RPMI7951 (cell line): ENCODE results near the gene CRYBB3. TPM values are rescaled to one million over a fixed set of nuclear protein-coding genes. Genes with fewer than 3 reads are reported as not detected.

Experiments used
- DNase-seq: peaks from one replicate; pipeline ENCODE4 v3.0.0-alpha.2; 2012; ENCODE audit warnings: low read depth
- total RNA-seq: library from RNA; depleted of rRNA; stranded (reverse); fragments of >200 nt; shearing (Covaris generic); gene quantifications from 2 replicates; pipeline ENCODE4 v1.2.3, GENCODE V29; 2014; rRNA removed

Gene CRYBB3
- total RNA-seq: not detected in 2 replicates

- DNase-seq: no peak
Observed at GRCh38 chr22:25199731-25200520, at the start of gene CRYBB3. Gene CRYBB3 (plus strand): TSS chr22:25199858. CDS start chr22:25201397, 1,539 bp downstream.

- DNase-seq: peak; percentile 82
Observed at GRCh38 chr22:25153961-25154666, 45.5 kb upstream of the CRYBB3 start.

- DNase-seq: no peak
Observed at GRCh38 chr22:25154667-25154999, 45.0 kb upstream of the CRYBB3 start.

DNA sequence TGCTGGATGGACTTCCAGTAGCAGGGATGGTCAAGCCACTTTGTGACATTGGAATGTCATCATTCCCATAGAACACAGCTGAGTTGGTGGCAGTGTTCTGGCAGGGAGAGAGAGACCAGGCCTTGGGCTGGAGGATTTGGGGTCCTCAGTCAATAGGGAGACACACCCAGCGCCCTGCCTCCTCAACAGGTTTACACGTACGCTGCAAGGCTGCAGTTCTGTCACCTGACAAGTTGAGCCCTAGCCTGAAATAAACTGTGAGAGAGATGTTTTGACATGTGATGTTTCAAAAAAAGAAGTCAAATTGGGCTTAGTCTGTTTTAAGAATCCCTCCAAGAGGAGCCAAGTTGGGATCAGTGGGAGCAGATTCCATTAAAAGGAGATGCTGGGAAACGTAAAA is 42.9 kb upstream of the CRYBB3 start:
- DNase-seq: no peak

GRCh38 chr22:25159028-25159427 is 40.6 kb upstream of the CRYBB3 start:
- DNase-seq: peak; percentile 79

DNA sequence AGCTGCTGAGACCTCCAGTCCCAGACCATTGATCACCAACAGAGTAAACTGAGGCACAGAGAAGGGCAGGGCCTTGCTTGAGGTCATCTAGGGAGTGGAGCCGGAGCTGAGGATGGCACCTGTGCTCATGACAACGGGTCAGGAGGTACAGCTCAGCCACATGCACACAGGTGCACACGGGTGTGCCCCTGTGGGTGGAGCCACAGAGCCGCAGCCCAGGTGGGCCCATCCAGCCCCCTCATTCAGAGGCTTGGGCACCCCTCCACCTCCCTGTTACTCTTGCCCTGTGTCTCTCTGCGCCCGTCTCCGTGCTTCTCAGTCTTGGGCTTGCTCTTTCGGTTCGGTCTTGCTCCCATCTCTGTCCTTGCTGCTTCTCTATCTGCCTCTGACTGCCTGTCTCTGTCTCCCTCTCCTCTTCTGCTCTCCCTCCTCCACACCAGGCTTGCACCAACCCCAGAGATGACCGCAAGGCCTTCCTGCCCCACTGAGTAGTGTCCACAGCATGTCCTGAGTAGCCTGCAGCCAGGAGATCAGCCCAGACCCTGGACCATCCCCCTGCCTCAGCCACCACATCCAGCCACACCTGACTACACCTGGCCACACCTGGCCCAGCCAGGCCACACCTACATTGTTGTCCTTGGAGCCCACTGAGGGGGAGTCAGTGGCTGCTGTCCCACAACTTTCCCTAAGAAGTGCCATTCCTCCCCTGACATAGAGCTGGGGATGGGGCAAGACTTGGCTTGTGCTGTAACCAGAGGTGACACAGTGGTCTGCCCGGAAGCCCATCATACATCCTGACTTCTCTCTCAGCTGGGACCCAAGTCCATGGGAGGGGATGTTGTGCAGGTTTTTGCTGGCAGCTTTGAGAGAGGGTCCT is 39.3 kb upstream of the CRYBB3 start:
- DNase-seq: no peak

DNA sequence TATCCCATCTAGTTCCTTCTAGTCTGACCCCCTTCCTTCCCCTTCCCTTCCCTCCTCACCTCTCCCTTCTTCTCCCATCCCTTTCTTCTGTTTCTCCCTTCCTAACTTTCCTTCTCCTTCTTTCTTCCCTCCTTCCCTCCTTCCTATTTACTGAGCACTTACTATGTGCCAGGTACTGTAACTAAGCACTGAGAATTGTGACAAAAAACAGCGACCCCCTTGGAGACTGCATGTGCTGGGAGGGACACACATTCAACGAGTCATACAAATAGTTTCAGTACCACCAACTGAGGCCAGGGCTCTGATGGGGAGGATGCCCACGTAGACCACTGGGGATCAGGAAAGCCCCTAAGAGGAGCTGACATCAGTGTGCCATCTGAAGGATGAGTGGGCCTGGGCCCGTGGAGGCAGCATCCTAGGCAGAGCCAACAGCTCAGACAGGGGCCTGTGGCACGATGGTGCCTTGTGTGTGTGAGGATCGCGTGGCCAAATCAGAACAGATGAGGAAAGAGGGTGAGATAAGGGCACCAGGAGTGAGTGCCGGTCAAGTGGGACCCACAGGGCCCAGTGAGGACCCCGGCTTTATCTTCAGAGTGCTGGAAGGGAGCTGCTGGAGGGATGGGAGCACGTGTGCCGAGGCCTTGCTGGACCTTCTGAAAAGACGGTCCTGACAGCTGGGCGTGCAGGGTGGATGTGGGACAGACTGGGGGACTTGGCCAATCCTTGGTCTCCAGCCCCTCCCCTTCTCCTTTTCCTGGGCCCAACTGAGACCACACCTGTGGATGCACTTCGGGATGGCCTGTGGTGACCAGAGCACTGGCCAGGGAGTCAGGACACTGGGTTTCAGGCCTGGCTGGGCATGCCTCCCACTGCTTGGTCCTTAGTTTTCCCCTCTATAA is 38.4 kb upstream of the CRYBB3 start:
- no peak for DNase-seq

DNA sequence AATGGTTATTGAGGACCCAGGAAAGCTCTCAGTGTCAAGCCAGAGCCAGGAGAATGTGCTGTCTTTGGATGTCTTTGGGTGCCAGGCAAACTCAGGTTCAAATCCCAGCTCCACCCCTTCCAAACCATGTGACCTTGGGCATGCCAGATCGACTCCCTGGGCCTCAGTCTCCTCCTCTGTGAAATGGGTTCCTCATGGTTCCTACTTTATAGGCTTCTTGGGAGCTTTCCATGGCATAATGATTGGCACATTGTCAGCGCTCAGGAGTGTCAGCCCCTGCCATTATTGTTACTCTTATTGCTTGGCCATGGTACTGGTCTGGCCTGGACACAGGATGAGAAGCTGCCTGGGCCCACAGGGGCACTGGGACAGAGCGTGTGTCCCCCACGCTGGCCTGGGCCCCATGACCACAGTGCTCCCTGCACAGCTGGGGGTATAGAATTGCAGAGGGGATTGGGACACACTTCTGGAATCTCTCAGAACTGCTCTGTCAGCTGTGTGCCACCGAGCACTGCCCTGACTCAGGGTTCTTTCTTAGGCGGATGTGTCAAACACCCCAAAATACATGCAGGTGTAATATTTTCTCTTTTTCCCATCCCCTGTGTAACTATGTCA is 37.6 kb upstream of the CRYBB3 start:
- no peak for DNase-seq

- DNase-seq: no peak
Observed at GRCh38 chr22:25162561-25162960, 37.1 kb upstream of the CRYBB3 start.

- DNase-seq: no peak
Observed at GRCh38 chr22:25165785-25166184, 33.9 kb upstream of the CRYBB3 start.

- DNase-seq: no peak
Observed at GRCh38 chr22:25166266-25167040, 33.2 kb upstream of the CRYBB3 start.

DNA sequence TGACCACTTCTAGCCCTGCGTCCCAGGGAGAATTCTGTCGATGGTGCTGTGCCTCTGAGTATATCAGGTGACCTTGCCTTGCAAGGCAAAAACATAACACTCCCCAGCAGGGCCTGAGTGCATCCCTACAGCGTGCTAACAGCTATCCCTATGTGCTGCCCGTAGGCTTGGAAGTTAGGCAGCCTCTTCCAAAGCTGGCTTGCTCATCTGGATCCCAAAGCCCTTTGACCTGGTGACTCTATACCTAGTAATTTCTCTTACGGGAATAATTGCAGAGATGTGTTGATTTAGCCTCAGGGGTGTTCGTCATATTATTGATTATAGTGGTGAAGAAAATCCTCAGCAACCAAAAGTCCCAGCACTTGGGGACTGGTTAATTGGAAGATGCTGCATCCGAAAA is 32.6 kb upstream of the CRYBB3 start:
- DNase-seq: no peak

DNA sequence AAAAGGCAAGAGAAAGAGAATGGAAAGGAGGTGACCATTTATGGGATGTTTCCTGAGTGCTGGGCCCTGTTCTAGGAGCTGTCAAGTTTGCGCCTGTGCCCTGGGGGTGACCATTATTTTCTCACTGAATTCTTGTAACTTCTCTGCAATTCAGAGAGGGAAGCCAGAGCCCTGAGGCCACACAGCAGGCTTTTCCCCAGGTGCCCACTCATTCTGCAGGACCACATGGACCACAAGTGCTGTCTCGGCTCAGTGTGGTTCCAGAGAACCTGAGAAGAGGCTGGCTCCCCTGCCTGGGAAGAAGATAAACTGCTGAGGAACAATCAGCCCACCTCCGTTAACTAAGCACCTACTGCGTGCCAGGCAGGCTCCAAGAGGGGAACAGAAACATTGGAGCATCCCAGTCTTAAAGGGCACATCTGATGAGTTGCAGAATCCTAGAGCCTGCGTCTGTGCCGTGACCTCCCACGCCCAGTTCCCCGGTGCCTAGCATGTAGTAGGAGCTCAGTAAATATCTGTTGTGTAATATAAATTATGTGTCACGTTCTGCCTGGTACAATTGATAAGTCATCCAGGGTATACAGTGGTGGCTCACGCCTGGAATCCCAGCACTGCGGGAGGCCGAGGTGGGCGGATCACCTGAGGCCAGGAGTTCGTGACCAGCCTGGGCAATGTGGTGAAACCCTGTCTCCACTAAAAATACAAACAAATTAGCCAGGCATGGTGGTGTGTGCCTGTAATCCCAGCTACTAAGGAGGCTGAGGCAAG is 31.6 kb upstream of the CRYBB3 start:
- no peak for DNase-seq

DNA sequence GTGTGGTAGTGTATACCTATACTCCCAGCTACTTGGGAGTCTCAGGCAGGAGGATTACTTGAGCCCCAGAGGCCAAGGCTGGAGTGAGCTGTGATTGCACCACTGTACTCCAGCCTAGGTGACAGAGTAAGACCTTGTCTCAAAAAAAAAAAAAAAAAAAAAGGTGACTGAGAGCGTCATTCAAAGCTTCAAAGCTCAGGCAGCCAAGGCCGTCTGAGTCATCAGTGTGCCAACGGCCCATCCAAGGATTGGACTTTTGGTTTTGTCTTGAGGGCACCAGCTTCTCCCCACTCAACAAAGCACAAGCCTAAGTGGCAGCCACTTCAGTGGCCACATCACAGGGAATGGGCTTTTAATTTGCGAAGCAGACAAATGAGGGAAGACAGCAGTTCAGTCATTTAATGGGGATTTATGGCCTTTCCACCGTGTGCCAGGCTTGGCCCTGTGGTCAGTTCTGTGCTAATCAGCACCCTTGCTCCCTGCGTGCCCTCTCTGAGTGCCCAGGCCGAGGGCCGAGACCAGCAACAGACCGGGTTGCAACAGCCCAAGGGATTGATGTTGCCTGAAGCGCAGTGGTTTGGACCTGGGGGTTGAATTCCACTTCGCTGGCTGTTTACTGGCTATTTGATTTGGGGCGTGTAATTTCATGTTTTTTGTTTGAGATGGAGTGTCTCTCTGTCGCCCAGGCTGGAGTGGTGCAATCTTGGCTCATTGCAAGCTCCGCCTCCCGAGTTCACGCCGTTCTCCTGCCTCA is 30.2 kb upstream of the CRYBB3 start:
- DNase-seq: peak; percentile 60

DNA sequence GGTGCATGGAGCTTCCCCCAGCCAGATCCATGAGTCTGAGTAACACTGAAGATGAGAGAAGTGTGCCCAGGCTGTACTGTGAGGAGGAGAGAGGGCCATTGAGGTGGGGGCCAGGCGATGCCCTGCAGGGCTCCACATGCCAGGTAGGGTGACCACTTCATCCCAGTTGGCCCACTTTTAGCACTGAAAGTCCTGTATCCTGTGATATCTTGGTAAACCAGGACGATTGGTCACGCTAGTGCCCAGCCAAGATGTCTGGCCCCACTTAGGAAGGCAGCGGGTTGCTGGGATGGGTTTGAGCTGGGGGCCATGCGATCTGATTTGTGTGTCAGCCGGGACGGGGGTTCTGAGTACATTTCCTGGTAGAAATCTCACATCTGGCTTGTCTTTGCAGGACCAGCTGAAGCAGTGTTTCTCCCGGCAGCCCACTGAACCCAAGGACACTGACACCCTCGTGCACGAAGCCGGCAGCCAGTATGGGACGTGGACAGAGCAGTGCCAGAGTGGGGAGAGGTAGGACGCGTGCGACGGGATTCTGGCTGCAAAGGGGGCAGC is 29.2 kb upstream of the CRYBB3 start:
- DNase-seq: no peak

DNA sequence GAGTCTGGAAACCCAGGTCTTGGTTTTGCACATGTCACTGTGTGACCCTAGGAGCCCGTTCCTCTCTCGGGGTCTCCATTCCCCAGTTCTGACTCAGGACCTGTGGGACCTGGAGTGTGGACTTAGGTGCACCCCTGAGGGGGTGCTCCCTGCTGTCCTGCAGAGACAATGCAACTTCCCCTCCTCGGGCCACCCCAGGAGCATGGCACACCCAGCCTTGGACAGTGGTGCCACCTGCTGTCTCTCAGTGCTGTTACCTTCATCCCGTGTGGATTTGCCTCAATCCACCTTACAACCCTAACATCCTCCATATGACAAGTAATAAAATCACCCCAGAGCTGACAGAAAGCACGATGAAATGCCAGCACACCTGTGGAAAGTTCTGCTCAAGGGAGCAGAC is 27.5 kb upstream of the CRYBB3 start:
- no peak for DNase-seq

DNA sequence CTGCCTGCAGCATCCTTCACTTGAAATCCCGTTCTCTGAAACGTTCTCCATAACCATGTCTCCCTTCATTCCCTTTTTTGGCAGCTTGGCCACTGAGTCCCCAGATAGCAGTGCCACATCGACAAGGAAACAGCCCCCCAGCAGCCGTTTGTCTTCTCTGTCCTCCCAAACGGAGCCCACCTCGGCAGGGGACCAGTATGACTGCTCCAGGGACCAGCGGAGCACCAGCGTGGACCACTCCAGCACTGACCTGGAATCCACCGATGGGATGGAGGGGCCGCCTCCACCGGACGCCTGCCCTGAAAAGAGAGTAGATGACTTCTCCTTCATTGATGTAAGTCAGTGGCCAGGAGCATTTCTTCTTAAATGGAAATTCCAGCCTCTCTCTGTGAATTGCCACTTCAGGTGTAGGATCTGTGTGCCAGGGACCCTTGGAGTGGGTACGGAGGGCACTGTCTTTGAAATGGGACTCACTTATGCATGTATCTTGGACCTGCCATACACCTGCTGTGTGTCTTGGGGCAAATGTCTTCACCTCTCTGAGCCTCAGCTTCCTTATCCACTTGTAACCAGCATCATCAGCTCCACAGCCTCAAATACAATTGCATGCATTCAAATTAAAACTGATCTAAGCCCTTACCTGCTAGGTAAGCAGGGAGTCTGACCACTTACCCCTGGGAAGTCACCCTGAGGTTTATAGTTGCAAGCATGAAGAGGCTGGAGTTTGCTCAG is 25.3 kb upstream of the CRYBB3 start:
- DNase-seq: no peak
